AG04450 (cell line): ENCODE data around the gene FALEC. TPM values are rescaled to one million over a fixed set of nuclear protein-coding genes. Genes with fewer than 3 reads are reported as not detected.

Experiments used
- CTCF ChIA-PET: fragments of 300-600, 350-600 bp; formaldehyde crosslinking; extraction: SDS; loops from one replicate; lab custom pipeline; 2022; ENCODE audit warnings: antibody characterized with exemption, inconsistent platforms; lab: Charles Lee
- POLR2A ChIA-PET: fragments of 350-600 bp; formaldehyde crosslinking; extraction: SDS; loops from one replicate; lab custom pipeline; 2021; ENCODE audit warnings: antibody characterized with exemption, inconsistent platforms; lab: Yijun Ruan, JAX
- DNase-seq: peaks from one replicate; pipeline ENCODE4 v3.0.0-alpha.2; 2011; ENCODE audit warnings: low read depth, low spot score
- H3K27ac ChIP-seq: one replicate; pipeline ENCODE4 v1.5.1; 2012; ENCODE audit warnings: low read depth, low read length, control low read depth
- H3K27me3 ChIP-seq: one replicate; pipeline ENCODE4 v1.6.0; 2012; ENCODE audit warnings: low read length; ENCODE audit not compliant: control insufficient read depth, insufficient read depth
- H3K4me3 ChIP-seq: 2 replicates; pipeline ENCODE4 v1.5.1; 2011; ENCODE audit warnings: mild to moderate bottlenecking, low read depth, low read length, control low read depth
- H3K9me3 ChIP-seq: 2 replicates; pipeline ENCODE4 v1.5.1; 2012; ENCODE audit warnings: low read length; ENCODE audit not compliant: control insufficient read depth, insufficient read depth
- polyA plus RNA-seq: library from polyadenylated mRNA; depleted of rRNA; stranded (reverse); fragments of >200 nt; gene quantifications from 2 replicates; pipeline ENCODE4 v1.2.3, GENCODE V29; 2011
- TF ChIP-seq, protein P1 (sequence below): IDR thresholded peaks from 2 replicates; pipeline ENCODE4 v1.5.1; 2011; ENCODE audit warnings: low read depth, low read length, control low read depth, inconsistent platforms

Gene FALEC
- polyA plus RNA-seq, 1 experiment, result not detected

- ChIA-PET POLR2A (interaction anchor here (0.5 to 1.6 kb wide), 7 partner anchors 8 to 647 kb away, joined by 3 to 9 read pairs (median 4); partner anchors contain the start of genes FALEC and TARS2), CTCF (interaction anchor here (1.5 kb wide), 1 partner anchor 22 kb away, joined by 4 read pairs; no protein-coding TSS in a partner anchor)
- peak; percentile 46 for DNase-seq
- Histone ChIP-seq H3K9me3 (no peaks in the 10 kb centered on the region), H3K4me3 (peak within 1 kb of the TSS; percentile 70), H3K27ac (peak within 1 kb of the TSS; percentile 73), H3K27me3 (no peaks in the 10 kb centered on the region)
- TF ChIP-seq, protein P1, sequence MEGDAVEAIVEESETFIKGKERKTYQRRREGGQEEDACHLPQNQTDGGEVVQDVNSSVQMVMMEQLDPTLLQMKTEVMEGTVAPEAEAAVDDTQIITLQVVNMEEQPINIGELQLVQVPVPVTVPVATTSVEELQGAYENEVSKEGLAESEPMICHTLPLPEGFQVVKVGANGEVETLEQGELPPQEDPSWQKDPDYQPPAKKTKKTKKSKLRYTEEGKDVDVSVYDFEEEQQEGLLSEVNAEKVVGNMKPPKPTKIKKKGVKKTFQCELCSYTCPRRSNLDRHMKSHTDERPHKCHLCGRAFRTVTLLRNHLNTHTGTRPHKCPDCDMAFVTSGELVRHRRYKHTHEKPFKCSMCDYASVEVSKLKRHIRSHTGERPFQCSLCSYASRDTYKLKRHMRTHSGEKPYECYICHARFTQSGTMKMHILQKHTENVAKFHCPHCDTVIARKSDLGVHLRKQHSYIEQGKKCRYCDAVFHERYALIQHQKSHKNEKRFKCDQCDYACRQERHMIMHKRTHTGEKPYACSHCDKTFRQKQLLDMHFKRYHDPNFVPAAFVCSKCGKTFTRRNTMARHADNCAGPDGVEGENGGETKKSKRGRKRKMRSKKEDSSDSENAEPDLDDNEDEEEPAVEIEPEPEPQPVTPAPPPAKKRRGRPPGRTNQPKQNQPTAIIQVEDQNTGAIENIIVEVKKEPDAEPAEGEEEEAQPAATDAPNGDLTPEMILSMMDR, result no peak
Measured at GRCh38 chr1:150507912-150508864, 7.4 kb upstream of the FALEC start, which contains the start of gene ECM1. Gene ECM1 (plus strand): TSS chr1:150508109. CDS start chr1:150508210, 101 bp downstream.

GRCh38 chr1:150508982-150509381, 6.6 kb upstream of the FALEC start:
- CTCF ChIA-PET, result interaction anchor here (1.2 to 1.5 kb wide), 2 partner anchors 21 to 52 kb away, joined by 4 read pairs; no protein-coding TSS in a partner anchor
- DNase-seq, result no peak
- H3K4me3 ChIP-seq, result peak overlapping the region; percentile 70
- no peaks in the 10 kb centered on the region for H3K27me3 ChIP-seq
- TF ChIP-seq, protein P1, result no peak
- H3K9me3 ChIP-seq, result no peaks in the 10 kb centered on the region
- POLR2A ChIA-PET, result interaction anchor here (1.0 kb wide), 1 partner anchor 22 kb away, joined by 4 read pairs; the partner anchor contains the start of gene TARS2
- no peak overlapping the region for H3K27ac ChIP-seq

- no peak for DNase-seq
- TF ChIP-seq, protein P1, result no peak
- Histone ChIP-seq H3K27ac (no peak overlapping the region), H3K4me3 (no peak overlapping the region), H3K9me3 (no peaks in the 10 kb centered on the region), H3K27me3 (no peaks in the 10 kb centered on the region)
- CTCF ChIA-PET, result interaction anchor here (0.8 kb wide), 1 partner anchor 21 kb away, joined by 3 read pairs; no protein-coding TSS in a partner anchor
- POLR2A ChIA-PET, result no interaction called here
Measured at GRCh38 chr1:150511551-150511950, 4.0 kb upstream of the FALEC start.

DNA sequence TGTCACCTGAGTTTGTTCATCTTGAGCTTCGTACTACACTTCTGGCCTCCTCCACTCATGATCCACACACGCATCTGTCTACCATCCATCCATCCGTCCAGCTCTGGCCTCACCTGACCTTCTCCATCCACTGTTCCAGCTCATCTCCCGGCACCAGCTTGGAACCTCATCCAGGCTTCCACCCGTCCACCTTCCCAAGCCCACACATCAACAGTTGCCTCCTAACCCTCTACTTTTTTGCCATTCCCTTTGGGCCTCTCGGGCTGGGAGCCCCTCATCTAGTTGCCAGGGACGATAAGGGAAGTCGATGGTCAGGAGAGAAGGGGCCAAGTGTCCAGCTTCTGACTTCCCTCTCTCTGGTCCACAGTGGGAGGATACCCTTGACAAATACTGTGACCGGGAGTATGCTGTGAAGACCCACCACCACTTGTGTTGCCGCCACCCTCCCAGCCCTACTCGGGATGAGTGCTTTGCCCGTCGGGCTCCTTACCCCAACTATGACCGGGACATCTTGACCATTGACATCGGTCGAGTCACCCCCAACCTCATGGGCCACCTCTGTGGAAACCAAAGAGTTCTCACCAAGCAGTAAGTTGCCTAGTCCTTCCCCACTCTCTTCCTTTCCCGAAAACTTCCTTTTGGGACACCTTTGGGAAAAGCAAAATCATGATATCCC, 3.4 kb upstream of the FALEC start:
- no peak for DNase-seq
- no peaks in the 10 kb centered on the region for H3K27me3 ChIP-seq
- H3K4me3 ChIP-seq, result no peak overlapping the region
- POLR2A ChIA-PET, result no interaction called here
- CTCF ChIA-PET, result interaction anchor here (0.8 kb wide), 1 partner anchor 20 kb away, joined by 3 read pairs; no protein-coding TSS in a partner anchor
- no peak overlapping the region for H3K27ac ChIP-seq
- TF ChIP-seq, protein P1, result no peak
- H3K9me3 ChIP-seq, result no peaks in the 10 kb centered on the region
